NCI-H2107 treated with DMSO at 0.1 percent for 48 hours (cell line): ENCODE results near the gene CAMK2A.

ENCODE experiments used
- DNase-seq: peaks from one replicate; lab custom pipeline; 2025; ENCODE audit not compliant: unreplicated experiment; lab: John Stamatoyannopoulos, UW

Gene CAMK2A

DNA sequence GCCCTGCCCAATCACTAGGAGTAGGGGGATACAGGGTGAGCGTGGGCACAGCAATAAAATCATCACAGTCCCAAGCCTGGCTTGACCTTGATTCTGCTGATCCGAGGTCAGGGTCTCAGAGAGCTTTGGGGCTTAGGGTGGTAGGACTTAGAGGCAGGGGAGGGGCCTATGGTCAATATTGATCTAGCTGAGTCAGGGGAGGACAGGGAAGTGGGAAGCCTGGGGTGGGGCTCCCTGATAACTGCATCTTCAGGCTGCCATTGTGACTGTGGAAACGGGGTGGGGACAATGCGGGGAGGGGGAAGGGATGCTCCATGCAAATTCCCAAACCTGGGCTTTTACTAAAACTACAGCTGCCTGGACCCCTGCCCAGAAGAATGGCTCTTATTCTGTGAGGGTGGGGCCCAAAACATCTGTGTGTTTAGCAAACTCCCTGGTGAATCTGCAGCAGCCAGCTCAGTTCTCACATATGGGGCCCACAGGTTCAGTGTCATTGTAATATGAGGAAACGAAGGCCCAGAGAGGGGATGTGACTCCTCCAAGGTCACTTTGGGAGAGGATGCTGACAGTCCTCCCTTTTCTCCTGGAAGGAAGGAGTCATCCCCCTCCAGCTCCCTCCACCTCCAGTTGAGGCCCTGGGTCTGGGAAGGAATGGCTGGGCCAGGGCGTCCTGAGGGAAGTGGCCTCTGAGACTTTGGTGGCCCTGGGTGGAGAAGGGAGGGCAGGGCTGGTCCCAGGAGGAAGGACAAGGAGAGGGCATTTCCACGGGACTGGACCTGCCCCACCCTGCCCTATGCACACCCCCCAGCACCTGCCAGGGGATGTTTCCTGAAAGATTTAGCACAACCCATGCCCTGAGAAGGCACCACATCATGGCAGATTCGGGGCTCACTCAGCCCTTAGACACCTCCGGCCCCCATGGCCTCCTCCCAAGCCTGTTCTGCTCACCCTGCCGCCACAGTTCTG lies 73.3 kb downstream of the CAMK2A start:
- no peak for DNase-seq

DNA sequence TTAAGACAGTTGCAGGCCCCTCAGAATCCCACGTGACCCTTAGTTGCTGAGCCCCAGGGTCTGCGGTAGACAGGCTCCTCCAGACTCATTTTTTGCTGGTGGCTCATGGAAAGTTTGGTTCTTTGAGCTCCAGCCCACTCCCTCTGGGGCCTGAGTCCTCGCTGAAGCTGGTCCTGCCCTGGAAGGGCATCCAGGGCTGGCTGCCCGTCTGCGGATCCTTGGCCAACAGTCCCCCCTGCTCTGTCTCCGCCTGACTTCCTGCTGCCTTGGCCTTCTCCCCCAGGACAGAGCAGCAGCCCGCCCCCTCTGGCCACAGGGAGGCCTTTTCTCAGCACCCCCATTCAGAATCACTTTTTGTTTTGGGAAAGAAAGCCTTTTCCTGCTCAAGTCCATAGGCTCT lies 75.3 kb downstream of the CAMK2A start:
- no peak for DNase-seq

DNA sequence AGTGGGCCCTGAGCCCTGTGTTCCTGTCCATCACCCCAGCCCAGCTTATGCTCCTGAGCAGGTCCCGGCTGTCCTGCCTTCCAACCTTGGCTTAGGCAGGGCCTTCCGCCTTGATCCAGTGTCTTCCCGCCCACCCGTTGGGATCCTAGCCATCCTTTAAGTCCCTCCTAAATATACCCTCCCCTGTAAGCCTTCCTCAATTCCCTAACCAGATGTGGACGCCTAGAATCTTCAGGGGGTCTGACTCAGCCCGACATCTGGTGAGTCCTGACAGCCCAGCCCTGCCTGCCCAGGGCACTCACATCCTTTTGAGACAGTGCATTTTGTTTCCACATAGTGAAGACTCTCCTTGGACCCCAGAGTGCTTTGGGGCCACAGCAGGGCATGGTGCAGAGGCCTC lies 76.0 kb downstream of the CAMK2A start:
- no peak for DNase-seq

DNA sequence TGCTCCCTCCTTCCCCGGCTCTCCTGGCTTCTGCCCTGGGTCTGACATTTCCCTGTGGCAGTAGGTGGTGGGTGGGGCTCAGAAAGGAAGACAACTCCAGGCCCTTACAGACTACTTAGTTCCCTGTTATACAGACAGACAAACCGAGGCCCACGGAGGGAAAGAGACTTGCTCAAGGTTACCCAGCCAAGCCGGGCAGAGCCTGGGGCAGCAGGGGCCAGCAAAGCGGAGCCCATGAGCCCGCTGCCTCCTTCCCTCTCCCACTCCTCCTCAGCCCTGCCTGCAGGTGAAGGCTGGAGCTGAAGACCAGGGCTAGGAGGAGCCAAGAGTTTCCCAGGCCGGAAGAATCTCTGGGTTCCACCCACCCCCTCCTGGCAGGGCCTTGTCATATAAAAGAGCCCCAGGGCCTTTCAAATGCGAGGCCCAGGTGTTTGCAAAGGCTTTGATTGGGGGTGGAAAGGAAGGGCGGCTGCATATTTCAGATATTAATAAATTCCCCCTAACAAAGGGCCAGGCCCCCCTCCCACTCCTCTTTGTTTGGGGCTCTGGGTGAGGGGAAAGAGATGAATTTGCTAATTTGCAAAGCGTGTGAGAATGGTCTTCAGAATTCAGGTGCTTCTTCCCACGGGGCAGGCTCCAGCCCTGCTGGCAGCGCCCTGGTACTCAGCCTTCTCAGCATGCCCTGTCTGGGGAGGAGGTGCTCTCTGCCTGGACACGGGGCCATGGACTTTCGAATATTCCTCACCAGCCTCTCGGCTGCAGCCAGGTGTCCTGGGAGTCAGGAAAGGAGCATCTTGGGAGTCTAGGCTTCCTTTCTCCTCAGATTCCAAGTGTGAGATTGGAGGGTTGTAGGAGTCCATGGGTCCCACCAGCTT lies 78.2 kb downstream of the CAMK2A start:
- DNase-seq = no peak

DNA sequence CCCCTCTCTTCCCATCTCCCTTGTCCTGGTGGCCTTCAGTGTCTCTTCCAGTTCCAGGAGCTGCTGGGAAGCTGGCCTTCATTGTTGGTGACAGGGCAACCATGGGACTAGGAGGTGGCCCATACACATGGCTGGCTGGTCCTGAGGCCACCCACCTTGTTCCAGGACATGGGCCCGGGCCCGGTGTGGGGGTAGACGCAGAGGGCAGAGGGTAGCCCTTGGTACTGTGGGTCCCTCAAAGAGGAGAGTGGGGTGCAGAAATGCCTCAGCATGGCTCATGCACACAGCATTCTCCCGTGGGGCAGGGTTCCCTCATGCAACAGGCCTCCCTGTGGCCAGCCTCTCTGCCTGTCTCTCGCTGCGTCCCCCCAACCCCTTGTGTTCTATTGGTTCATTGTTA lies 78.9 kb downstream of the CAMK2A start:
- no peak for DNase-seq

DNA sequence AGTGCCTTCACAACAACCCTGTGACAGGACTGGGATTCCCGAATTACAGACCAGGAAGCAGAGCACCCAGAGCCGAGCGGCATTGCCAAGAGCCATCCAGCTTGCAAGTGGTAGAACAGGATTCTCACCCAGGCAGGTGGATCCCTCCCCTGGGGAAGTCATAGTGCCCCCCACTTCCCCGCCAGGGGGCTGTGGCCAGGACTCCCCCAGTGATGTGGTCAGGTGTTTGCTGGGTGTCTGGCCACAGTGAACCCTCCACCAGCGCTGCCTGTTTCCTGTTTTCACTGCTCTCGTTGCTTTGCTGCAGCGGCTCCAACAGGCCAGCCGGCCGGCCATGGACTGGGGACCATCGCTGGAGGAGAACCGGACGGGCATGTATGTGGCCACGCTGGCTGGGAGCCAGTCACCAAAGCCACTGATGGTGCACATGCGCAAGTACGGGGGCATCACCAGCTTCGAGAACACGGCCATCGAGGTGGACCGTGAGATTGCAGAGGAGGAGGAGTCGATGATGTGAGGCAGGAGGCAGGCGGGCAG lies 80.4 kb downstream of the CAMK2A start:
- DNase-seq = no peak

DNA sequence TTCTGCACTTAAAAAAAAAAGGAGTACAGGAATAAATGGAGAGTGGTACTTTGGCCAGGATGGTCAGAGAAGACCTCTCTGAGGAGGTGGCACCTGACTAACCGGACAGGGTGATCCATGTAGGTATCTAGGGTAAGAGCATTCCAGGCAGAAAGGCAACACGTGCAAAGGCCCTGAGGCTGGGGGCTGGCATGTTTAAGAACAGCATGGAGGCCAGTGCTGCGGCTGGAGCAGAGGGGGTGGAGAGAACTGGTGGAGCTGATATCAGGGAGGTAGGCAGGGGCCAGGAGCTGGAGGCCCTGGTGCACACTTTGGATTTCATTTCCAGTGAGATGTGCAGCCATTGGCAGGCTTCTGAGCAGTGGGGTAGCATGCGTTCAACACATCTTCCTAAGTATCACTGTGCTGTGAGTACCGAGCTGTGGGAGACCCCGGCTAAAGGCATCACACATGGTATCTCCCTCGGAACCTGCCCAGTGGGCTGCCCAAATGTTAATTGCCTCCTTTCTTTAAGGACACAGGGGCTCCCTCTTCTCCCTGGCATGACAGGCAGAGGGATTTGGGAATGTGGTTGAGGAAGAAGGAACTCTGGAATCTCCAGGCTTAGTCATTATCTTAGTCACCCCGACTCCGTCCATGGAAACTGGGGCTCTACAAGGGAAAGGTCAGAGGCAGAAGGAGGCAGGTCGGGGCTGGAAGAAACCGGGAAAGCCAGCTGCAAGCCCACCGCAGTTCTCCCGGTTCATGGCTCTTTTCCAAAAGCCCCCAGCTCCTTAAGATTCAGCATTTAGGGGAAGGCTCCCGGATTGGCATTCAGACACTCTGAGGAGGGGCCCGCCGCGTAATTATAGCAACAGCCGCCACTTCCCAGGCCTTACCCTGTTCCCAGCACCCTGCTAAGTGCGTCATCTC lies 81.1 kb downstream of the CAMK2A start:
- no peak for DNase-seq

DNA sequence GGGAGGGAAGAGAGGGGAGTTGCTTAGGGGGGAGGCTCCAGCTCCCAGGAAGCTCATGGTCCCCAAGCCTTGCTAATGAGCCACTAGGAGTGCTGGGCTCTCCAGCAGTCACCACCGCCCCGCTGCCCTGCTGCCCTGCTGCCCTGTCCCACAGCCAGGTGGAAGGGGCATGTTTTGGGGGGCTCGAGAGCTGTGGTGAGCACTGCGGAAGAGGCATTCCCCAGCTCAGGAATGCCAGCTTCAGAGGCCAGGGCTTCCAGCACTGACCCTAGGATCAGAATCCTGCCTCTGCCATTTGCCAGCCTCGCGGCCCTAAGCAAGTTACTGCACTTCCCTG lies 82.8 kb downstream of the CAMK2A start:
- no peak for DNase-seq

DNA sequence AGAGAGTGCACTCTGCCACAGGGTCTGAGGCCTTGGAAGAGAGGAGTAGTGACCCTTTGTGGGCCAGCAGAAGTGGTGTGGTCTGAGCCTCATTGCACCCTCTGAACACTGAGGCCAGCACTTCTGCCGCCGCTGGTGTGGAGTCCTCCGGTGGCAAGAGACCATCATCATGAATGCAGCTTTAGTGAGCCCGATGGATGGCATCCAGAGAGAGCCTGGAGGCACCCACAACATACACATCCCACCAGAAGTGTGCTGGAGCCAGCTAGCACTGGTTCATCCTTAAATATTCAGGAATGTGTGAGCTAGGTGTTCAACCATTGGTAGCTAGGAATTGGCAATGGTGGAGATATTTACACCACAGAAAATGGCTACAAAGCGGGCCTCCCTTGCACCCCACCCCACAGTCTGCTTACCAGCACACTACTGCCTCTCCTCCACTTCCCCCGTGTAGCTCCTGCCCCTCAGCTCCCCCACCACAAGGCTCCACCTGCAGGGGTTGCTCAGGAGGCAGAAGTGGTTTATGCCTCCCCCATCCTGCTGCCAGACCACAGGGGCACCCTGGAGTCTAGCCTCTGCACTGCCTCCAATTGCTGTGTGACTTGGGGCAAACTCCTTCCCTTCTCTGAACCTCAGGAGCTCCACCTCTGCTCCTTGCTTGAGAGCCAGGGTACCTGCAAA lies 83.3 kb downstream of the CAMK2A start:
- DNase-seq = no peak

DNA sequence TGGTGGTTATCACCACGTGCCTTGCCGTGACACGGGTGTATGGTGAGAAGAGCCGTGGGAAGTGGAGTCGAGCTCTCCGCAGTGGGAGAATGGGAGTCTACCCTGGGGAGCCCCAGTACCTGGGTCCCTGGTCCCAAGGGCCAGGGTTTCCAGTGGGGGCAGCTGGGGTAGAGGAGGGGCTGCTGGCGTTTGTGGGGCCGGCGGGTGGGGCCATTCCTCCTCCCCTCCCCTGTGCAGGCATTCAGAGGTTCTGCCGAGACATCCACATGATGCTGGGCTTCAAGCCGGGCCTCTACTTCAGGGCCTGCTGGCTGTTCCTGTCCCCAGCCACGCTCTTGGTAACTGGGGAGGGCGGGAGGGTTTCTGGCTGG lies 85.0 kb downstream of the CAMK2A start:
- no peak for DNase-seq

DNA sequence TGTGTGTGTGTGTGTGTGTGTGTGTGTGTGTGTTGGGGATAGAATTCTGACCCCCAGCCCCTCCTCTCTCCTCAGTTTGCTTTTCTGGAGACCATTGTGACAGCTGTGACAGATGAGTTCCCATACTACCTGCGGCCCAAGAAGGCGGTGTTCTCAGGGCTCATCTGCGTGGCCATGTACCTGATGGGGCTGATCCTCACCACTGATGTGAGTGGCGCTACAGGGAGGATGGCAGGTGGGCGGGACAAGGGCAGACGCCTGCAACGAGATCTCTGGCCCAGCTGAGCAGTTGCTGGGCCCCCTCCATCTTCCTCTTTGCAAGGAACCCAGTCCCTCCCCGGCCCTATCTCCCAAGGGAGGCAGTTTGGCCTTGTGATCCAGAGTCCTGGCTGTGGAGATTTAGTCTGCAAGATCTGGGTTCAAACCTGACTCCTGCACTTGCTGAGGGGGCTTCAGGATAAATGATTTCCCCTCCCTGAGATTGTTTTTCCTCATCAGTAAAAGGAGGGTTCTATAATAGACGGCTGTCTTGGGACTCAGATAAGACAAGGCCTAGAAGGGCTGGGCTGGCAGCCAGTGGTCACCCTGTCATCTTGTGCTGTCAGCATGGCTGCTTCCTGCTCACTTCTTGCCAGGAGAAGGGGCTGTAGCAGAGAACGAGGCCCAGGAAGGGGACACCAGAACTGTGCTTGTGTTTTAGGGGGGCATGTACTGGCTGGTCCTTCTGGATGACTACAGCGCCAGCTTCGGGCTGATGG lies 85.6 kb downstream of the CAMK2A start:
- no peak for DNase-seq

DNA sequence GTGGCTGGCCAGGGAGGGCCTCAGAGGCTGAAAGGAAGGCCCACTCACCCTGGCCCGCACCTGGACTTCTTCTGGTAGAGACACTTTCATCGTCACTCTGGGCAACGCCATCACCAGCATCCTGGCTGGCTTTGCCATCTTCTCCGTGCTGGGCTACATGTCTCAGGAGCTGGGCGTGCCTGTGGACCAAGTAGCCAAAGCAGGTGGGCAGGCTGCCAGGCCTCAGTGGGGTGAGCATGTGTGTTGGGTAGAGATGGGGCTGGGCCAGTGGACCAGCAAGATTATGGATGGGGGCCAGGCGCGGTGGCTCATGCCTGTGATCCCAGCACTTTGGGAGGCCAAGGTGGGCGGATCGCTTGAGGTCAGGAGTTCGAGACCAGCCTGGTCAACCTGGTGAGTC lies 87.1 kb downstream of the CAMK2A start:
- no peak for DNase-seq

DNA sequence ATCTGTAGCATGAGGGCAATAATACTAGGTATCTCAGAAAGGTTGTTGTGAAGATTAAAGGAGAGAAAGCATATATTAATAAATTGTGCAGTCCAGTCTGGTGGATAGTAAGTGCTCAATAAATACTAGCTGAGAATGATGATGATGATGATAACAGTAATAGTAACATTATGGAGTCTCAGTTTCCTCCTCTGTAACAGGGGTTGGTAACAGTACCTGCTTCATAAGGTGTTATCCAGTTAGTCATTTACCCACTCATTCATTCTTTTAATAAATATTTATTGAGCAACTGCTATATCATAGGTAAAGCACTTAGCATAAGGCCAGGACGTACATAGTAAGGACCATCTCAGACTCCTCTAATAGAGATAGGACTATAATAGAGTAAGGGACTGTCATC lies 92.1 kb downstream of the CAMK2A start:
- no peak for DNase-seq

DNA sequence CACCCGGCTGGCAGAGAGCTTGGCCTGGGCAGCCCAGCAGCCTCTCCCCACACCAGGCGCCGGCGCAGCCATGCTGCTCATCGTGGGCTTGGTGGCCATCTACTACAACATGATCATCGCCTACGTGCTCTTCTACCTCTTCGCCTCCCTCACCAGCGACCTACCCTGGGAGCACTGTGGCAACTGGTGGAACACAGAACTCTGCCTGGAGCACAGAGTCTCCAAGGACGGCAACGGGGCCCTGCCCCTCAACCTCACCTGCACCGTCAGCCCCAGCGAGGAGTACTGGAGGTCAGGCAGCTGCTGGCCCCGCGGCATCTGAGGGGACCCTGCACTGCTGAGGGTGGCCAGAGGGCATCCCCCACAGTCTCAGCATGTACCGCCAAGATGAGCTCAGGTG lies 92.6 kb downstream of the CAMK2A start:
- no peak for DNase-seq

DNA sequence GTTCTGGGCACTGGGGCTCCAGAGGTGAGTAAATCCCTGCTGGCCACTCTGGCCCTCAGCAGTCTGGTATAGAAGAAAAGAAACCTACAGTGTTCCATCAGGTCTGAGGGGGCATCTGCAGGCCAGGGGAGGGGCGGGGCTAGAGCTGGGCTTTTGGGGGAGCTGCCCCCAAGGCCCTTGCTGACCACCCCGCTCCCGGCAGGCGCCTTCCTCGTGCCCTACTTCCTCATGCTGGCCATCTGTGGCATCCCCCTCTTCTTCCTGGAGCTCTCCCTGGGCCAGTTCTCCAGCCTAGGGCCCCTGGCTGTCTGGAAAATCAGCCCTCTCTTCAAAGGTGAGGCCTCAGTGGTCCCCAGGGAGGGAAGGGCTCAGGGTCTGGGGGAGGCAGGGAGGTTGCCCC lies 93.1 kb downstream of the CAMK2A start:
- DNase-seq = no peak

DNA sequence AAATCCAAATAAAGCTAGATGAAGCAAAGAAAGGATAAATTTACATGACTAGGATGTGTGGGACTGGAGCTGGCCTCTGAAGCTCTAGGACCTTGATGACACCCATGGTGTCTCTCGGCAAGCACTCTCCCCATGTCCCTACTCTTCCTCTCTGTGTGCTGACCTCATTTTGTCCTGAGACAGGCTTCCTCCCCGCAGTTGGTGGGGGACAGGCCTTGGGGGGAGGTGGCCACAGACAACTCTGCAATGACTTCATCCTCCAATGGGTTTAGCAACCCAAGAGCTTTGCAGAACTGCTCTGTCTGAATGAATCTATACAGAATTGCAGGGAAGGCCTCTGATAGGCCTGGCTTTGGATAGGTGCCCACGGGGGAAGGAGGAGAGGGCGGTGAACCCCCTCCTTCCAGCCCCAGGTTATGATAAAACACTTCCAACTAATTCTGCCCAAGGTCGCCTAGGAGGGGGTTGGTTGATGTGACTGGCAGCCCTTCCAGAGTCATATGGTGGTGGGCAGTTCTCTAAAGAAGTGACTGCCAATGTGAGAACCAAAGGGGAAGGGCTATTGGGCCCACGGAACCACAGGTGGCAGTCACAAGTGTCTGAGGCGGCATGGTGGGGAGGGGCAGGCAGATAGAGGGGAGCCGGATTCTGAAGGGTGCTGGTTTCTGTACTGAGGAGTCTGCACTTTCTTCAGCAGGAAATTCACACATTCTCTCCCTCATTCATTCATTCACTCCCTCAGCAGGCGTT lies 93.7 kb downstream of the CAMK2A start:
- no peak for DNase-seq

DNA sequence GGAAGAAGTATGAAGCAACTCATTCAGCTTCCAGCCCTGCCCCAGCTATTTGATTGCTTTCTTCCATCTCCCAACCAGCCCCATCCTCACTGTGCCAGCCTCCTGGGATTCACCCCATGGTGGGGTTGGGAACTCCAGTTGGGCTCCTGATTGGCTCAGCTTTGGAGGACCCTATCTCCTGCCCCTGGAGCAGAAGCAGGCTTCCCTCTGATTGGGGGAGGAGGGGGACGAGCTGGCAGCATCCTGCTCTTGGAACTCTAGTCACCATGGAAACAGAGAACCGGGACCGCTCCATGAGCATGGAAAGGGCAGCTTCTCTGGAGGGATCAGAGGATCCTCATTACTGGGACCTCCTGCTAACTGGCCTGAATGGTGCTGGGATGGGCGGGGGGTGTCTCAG lies 97.1 kb downstream of the CAMK2A start:
- no peak for DNase-seq

DNA sequence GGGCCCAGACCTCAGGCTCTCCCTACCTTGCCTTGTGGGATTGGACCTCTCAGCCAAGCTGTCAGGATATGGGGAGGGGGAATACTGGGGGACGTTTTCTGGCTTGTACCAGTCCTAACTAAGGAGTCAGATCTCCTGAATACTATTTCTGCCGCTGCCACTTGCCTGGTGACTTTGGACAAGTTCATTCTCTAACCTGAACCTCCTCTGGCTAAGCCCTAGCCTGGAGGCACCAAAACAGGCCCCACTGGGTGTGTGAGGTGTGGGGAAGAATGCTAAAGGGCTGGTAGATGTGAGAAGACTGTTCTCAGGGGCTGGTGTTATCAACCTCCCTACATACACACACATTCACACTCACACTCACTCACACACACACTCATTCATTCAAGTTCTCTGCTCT lies 98.6 kb downstream of the CAMK2A start:
- no peak for DNase-seq

DNA sequence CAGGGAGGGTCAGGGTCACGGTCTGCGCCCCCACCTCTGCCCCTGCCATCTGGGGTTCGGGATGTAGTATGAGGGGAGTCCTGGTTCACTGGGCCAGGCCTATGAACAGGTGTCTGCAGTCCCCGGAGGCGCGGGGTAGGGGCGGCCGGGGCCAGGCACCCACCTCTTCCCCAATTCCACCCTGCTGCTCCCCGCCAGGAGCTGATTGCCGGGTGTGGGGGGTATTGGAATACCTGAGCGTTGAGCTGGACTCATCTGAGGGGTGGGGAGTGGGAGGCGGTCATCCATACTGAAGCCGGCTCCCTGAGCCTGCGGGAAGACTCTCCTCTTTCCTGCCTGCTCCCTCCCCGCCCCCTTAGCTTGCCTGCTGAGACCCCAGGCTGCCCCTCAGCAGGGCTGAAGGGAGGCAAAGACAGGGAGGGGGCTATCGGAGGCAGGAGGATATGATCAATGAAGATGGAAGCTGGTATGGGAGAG lies 99.0 kb downstream of the CAMK2A start:
- DNase-seq = no peak
